ENCODE data around the gene PCDHB1. TPM values are rescaled to one million over a fixed set of nuclear protein-coding genes. Genes with fewer than 3 reads are reported as not detected.

Gene PCDHB1
- total RNA-seq, 2 donors from 2014 or later = not detected

GRCh38 chr5:141040771-141041426, 10.3 kb upstream of the PCDHB1 start:
- peak; percentile 95 for DNase-seq (ENCODE audit: low spot score)
- H3K27ac ChIP-seq = peak overlapping the region; percentile 55 to 56
- no peaks in the 10 kb centered on the region for H3K36me3 ChIP-seq
- H3K4me1 ChIP-seq = no peaks in the 10 kb centered on the region
- H3K27me3 ChIP-seq = no peaks in the 10 kb centered on the region
- TF ChIP-seq, protein P1, sequence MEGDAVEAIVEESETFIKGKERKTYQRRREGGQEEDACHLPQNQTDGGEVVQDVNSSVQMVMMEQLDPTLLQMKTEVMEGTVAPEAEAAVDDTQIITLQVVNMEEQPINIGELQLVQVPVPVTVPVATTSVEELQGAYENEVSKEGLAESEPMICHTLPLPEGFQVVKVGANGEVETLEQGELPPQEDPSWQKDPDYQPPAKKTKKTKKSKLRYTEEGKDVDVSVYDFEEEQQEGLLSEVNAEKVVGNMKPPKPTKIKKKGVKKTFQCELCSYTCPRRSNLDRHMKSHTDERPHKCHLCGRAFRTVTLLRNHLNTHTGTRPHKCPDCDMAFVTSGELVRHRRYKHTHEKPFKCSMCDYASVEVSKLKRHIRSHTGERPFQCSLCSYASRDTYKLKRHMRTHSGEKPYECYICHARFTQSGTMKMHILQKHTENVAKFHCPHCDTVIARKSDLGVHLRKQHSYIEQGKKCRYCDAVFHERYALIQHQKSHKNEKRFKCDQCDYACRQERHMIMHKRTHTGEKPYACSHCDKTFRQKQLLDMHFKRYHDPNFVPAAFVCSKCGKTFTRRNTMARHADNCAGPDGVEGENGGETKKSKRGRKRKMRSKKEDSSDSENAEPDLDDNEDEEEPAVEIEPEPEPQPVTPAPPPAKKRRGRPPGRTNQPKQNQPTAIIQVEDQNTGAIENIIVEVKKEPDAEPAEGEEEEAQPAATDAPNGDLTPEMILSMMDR (IDR thresholded peaks at IDR 0.05) = peak; percentile 44 to 81
- peak overlapping the region; percentile 35 to 36 for H3K4me3 ChIP-seq
- H3K9me3 ChIP-seq = no peaks in the 10 kb centered on the region

- Histone ChIP-seq H3K4me3 (no peak overlapping the region), H3K36me3 (no peaks in the 10 kb centered on the region), H3K4me1 (no peaks in the 10 kb centered on the region), H3K27me3 (no peaks in the 10 kb centered on the region), H3K9me3 (no peaks in the 10 kb centered on the region), H3K27ac (no peak overlapping the region)
- DNase-seq (ENCODE audit: low spot score) = no peak
- TF ChIP-seq, protein P1 (IDR thresholded peaks at IDR 0.05) = no peak
Observed at GRCh38 chr5:141041427-141041785, 9.8 kb upstream of the PCDHB1 start.

GRCh38 chr5:141042555-141042954, 8.6 kb upstream of the PCDHB1 start:
- TF ChIP-seq, protein P1 (IDR thresholded peaks at IDR 0.05) = no peak
- H3K4me1 ChIP-seq = no peaks in the 10 kb centered on the region
- DNase-seq (ENCODE audit: low spot score) = no peak
- H3K4me3 ChIP-seq = no peak overlapping the region
- no peaks in the 10 kb centered on the region for H3K9me3 ChIP-seq
- H3K27me3 ChIP-seq = no peaks in the 10 kb centered on the region
- H3K36me3 ChIP-seq = no peaks in the 10 kb centered on the region
- no peak overlapping the region for H3K27ac ChIP-seq

- H3K27me3 ChIP-seq = no peaks in the 10 kb centered on the region
- TF ChIP-seq, protein P1 (IDR thresholded peaks at IDR 0.05) = no peak
- no peak for DNase-seq (ENCODE audit: low spot score)
Observed at GRCh38 chr5:141051521-141051866, 320 bp downstream of the PCDHB1 start.

DNA sequence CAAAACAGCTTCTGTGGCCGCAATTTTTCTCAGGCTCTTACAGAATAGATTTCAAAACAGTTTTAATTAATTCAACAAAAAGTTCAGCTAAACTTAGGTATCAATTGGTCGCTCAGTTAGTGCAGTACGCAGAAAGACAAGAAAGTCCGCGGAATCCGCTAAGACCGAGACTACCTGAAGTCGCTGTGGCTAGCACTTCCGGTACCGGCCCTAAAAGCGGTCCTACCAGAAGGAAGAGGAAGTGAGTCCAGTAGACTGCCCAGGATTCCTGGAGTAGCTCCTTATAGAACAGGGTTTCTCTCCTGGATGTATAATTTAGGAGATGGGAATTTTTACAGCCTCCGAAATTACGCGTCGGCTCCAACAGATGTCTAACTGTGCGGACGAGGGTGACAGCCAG, 26.7 kb downstream of the PCDHB1 start:
- Histone ChIP-seq H3K36me3 (no peaks in the 10 kb centered on the region), H3K9me3 (peaks cover 0 to 6% of the 10 kb centered on the region in 2 donors), H3K27ac (no peak overlapping the region), H3K27me3 (peaks cover 0 to 9% of the 10 kb centered on the region in 2 donors), H3K4me1 (no peaks in the 10 kb centered on the region), H3K4me3 (peak overlapping the region in 1 of 2 donors; percentile 30)
- TF ChIP-seq, protein P1 (IDR thresholded peaks at IDR 0.05) = no peak
- DNase-seq (ENCODE audit: low spot score) = no peak

More at GRCh38 chr5:141051521-141051866, 320 bp downstream of the PCDHB1 start:
- Histone ChIP-seq H3K4me3 (peak overlapping the region; percentile 23 to 44), H3K4me1 (peaks cover 0 to 3% of the 10 kb centered on the region in 2 donors), H3K27ac (no peak overlapping the region), H3K9me3 (no peaks in the 10 kb centered on the region), H3K36me3 (no peaks in the 10 kb centered on the region)

DNA sequence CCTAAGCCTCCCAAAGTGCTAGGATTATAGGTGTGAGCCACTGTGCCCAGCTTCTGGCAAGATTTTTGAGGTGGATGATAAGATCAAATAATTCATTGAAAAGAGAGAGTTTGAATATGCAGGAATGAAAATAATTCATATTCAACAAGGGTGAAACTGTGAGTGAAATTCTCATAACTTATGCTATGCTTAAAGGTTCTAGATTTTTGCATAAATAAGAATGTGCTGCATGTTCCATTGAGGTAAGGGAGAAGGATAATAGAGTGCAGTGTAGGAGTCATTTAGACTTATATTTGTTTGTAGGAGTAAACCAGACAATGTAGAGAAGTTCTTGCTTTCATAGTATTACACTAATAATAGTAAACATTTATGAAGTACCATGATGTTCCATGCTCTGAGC, 31.1 kb downstream of the PCDHB1 start:
- Histone ChIP-seq H3K4me3 (no peak overlapping the region), H3K36me3 (no peaks in the 10 kb centered on the region), H3K4me1 (no peaks in the 10 kb centered on the region), H3K27ac (no peak overlapping the region), H3K9me3 (peaks cover 0 to 18% of the 10 kb centered on the region in 2 donors), H3K27me3 (peaks cover 0 to 9% of the 10 kb centered on the region in 2 donors)
- DNase-seq (ENCODE audit: low spot score) = no peak
- TF ChIP-seq, protein P1 (IDR thresholded peaks at IDR 0.05) = no peak
